Posterior vena cava (tissue), 2 donors: ENCODE data around the gene PDPK1. TPM values are rescaled to one million over a fixed set of nuclear protein-coding genes. Genes with fewer than 3 reads are reported as not detected.
A peak's percentile ranks its signal among the peaks of the same experiment; 100 is the strongest.
"Not testable (repeated sequence)": the region's sequence is repeated elsewhere in the genome, so short reads cannot be mapped to it uniquely, and the experiment has no call there.

Experiments used
- DNase-seq: peaks from one replicate; pipeline ENCODE4 v3.0.0-alpha.2; 2020; ENCODE audit warnings: low spot score
- intact Hi-C, 2 donors: fragments of 100-400 bp; cut with DNase I; formaldehyde crosslinking; loops; one replicate each; pipeline versions ENCODE4 v1.14.1 to v1.14.2; 2022 to 2023
- microRNA-seq, 2 donors: library from miRNA; unstranded; fragments of <30 nt; microRNA quantifications; one replicate each; pipeline ENCODE4 v1.2.0, GENCODE V29; 2020 to 2021; ENCODE audit warnings: borderline microRNAs expressed in 2 of 2
- total RNA-seq, 2 donors: library from RNA; stranded (reverse); fragmentation: NEBNext Ultra II Directional; extraction: Animal tissue kit (Norgen Biotek cat#: 25700); gene quantifications; one replicate each; pipeline ENCODE4 v1.2.1, GENCODE V29; 2021
- donor health status: DM: yes; HTN: yes; CAD: no.
- donor health status: DM: yes; HTN: yes; CAD: no.

Gene PDPK1
- total RNA-seq, 2 donors from 2014 or later, result 36.8 to 40.1 TPM

DNA sequence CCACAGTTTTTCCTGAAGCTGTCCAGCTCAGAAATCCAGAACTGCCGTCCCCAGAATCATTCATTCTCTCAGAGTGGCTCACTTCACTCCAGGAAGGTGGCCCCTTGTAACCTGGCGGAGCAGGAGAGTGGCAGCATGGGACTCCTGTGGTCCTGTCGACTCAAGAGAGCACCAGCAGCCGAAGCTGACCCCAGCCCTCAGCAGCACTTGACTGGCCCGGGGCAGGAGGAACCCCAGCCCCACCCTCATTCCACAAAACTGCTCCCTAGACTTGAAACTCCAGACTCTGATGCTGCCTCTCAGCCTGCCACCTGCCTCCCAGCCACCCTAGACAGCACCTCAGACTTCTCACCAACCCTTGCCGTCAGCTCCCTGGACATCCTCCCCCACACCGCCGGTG lies 83.6 kb downstream of the PDPK1 start:
- peak; percentile 77 for DNase-seq

DNA sequence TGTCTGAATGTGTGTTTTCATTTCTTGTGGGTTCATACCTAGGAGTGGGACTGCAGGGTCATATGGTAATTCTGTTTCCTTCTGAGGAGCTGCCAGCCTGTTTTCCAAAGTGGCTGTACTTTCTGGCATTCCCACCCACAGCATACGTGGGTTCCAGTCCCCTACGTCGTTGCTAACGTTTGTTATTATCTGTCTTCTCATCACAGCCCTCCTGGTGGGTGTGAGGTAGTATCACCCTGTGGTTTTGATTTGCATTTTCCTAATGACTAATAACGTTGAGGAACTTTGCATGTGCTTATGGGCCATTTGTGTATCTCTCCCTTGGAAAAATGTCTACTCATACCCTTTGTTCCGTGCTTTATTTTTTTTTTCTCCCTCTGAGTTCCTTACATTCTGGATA lies 89.3 kb downstream of the PDPK1 start:
- intact Hi-C loops, DNase-seq: not testable (repeated sequence)

More for the DNA sequence above, 83.6 kb downstream of the PDPK1 start:
- intact Hi-C loops, result not testable (repeated sequence)

DNA sequence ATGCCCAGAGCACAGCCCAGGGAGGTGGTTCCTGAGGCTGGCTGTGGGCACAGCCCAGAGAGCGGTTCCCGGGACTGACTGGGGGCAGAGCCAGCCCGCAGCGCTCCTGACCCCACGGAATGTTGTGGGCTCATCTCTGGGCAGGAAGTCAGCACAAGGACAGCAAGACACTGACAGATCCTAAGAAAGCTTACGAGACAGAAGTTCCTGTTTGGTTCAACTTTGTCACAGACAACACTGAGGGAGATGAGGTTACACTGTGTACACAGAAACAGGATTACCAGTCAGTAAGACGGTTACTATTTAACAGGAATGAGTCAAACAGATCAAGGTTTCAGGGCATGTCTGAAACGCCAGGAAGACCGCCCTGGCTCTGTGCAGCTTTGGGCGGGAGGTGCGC lies 93.4 kb downstream of the PDPK1 start:
- intact Hi-C loops, DNase-seq: not testable (repeated sequence)

DNA sequence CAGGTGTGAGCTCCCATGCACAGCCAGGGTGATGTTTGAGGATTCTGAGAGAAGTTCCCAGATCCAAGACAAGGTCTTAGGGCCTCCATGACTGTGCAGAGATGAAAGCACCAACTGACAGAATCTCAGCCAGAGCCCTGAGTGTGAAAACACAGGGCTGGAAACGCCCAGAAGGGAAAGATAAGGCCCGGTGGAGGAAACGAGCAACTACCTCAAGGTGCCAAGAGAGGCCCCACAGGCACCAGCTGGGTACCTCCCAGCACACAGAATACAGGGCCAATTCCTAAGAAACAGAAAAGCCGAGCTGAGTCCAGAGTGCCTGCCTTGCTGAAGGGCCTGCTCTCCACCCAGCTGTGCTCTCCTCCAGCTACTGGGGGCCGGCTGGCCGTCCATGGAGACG lies 94.5 kb downstream of the PDPK1 start:
- intact Hi-C loops, DNase-seq: not testable (repeated sequence)

DNA sequence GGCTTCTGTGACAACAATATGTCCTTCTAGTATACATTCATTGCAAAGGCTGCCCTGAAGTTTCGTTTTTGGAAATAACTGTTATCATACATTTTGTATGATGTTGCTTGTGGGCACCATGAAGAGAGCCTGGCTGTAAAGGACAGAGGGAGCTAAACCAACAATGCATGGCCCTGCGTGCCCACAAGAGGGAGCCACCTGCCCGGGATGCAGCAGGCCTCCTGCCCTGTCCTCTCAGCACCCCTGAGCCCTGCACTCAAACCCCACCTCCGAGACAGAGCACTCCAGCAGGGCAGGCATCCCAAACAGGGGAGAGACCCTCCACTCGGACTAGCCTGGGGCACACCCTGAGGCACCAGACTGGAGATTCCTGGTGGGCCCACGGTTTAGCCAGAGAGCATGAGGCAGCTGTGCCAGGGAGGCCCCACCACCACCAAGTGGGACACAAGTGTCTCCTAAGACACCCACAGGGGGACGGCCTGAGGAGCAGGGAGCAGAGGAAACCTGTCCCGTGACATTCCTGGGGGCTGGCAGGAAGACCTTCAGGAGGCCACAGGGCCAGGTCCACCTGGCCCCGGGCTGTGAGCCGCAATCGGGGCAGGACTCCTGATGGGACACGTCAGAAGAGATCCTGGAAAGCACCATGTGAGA lies 101.4 kb downstream of the PDPK1 start:
- DNase-seq, result peak; percentile 87
- intact Hi-C loops, result not testable (repeated sequence)

DNA sequence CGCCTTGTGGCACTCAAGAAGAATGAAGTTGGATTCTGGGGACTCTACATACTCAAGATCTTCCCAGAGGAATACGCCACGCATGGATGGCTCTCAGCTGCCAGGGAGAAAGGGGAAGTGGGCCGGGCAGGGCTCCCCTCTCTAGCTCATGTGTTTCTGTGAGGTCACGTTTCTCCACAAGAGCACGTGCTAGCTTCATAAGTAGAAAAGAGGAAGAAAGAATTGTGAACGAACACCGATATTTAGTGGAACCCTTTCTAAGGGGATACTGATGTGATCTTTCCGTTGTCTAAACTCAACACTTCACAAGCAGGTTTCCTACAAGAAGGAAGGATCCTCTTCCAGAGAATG lies 101.9 kb downstream of the PDPK1 start:
- intact Hi-C loops, DNase-seq: not testable (repeated sequence)

DNA sequence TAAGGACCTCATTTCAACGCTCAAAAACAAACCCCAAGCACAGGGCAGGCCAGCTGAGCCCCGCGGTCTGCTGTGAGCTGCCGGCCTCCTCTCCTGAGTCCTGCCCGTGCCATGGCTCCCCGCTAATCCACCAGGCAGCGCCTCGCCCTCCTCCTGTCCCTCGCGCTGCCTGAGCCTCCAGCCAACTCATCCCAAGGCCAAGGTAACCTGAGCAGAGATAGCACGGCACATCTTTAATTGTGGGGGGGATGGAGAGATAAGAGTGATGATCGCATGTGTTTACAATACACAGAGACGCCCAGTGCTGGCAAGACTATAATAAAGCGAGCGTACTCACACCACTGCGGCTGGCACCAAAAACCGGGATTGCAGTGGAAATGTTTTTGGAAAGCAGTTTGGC lies 104.7 kb downstream of the PDPK1 start:
- intact Hi-C loops, DNase-seq: not testable (repeated sequence)

GRCh38 chr16:2644754-2645453 lies 107.1 kb downstream of the PDPK1 start:
- intact Hi-C loops, DNase-seq: not testable (repeated sequence)

DNA sequence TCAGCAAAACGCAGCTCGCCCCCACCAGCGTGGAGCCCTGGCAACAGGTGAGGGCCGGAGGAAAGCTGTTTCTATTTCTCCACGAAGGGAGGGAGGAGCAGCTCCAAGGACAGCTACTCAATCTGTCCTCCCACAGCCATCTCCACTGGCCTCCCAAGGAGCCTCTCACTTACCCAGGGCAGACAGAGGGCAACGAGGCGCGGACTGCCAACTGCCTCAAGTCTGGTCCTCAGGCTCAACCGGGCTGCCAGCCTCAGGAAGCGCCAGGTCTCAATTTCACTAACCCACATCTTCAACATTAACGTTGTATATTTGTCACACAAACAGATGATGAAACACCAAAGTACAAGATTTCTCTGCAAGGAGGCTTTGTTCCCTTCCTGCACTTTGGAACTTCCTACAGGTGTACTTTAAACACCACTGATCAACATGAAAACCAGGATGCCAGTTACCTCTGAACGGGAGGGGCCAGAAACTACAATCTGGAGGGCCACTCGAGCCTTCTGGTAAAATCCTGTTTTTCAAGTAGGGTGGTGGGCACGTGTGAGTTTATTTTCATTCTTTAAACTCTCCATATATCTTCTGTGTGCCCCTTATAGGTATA lies 113.5 kb downstream of the PDPK1 start:
- DNase-seq, intact Hi-C loops: not testable (repeated sequence)

Small RNA genes lying within 50 kb of the gene (microRNA-seq; reads per million reads assigned to microRNA genes)
- gene MIR3178, result 0 reads per million in 2 donors

Other genes starting within 250 kb of the PDPK1 start
- gene ABCA3, start 197.3 kb upstream of the PDPK1 start, total RNA-seq, result 10 to 100 TPM in 1 of 2 donors, 1 to 10 TPM in 1; 9.6 to 16.6 TPM
- gene CCNF, start 108.6 kb upstream of the PDPK1 start, total RNA-seq, result 1 to 10 TPM in 1 of 2 donors, under 1 TPM in 1; 0.81 to 1.3 TPM
- under 1 TPM in 1 of 2 donors, not detected in 1; 0.86 TPM for gene TEDC2, start 77.9 kb upstream of the PDPK1 start, total RNA-seq
- gene NTN3, start 66.7 kb upstream of the PDPK1 start, total RNA-seq, result under 1 TPM in 1 of 2 donors, not detected in 1; 0.29 TPM
- 10 to 100 TPM; 11.4 to 13.3 TPM for gene TBC1D24, start 62.9 kb upstream of the PDPK1 start, total RNA-seq
- gene ATP6V0C, start 24.1 kb upstream of the PDPK1 start, total RNA-seq, result 100 to 1,000 TPM; 107 to 133 TPM
- 10 to 100 TPM; 25.5 to 34.3 TPM for gene AMDHD2, start 17.6 kb upstream of the PDPK1 start, total RNA-seq
- gene CEMP1, start 6.6 kb upstream of the PDPK1 start, total RNA-seq, result not detected
- 10 to 100 TPM; 13.5 to 14.3 TPM for gene KCTD5, start 144.5 kb downstream of the PDPK1 start, total RNA-seq
- 1 to 10 TPM in 1 of 2 donors, under 1 TPM in 1; 0.71 to 1.4 TPM for gene PRSS27, start 182.2 kb downstream of the PDPK1 start, total RNA-seq
- 100 to 1,000 TPM; 320 to 360 TPM for gene SRRM2, start 214.6 kb downstream of the PDPK1 start, total RNA-seq
- 100 to 1,000 TPM; 182 to 196 TPM for gene ELOB, start 239.3 kb downstream of the PDPK1 start, total RNA-seq
- gene PRSS33, start 249.5 kb downstream of the PDPK1 start, total RNA-seq, result not detected